ENCODE data around the gene KIF5C.

Gene KIF5C

DNA sequence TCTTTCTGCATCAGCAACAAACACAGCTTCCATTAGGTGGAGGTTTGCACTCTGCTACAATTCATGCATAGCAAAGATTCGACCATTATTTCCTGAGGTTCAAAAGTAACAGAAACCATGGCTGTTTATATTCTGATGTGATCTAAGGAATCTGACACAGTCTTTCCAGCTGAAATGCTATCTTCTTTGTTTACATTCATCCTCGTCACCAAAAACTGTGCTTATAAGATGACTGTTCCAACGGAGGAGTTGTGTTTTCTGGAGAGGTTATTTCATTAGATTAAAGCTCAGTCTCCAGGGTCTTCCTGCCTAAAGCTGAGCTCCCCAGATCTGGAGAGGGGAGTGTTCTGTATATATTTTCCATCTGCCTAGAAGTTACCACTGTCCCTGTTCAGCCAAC is 118.3 kb downstream of the KIF5C start:
- DNase-seq = no peak

GRCh38 chr2:148994341-148994740 is 119.3 kb downstream of the KIF5C start:
- DNase-seq = no peak

DNA sequence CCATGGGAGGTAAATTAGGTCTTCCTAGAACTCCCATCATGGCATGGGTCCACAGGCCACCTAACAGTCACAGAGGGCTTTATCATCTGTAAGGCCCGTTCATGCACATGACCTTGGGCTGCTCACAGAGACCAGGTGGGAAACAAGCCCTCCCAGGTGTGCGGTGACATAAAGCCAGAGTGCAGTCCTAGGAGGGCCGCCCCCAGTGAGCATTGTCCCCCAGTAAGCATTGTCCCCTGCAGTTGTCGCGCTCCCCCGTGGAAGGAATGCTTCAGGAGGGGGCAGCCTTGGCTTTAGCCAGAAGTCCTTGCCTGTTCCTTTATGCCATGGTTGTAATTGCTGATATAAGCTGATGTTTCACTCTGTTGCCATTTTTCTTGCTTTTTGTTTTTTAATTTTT is 121.8 kb downstream of the KIF5C start:
- DNase-seq = no peak

DNA sequence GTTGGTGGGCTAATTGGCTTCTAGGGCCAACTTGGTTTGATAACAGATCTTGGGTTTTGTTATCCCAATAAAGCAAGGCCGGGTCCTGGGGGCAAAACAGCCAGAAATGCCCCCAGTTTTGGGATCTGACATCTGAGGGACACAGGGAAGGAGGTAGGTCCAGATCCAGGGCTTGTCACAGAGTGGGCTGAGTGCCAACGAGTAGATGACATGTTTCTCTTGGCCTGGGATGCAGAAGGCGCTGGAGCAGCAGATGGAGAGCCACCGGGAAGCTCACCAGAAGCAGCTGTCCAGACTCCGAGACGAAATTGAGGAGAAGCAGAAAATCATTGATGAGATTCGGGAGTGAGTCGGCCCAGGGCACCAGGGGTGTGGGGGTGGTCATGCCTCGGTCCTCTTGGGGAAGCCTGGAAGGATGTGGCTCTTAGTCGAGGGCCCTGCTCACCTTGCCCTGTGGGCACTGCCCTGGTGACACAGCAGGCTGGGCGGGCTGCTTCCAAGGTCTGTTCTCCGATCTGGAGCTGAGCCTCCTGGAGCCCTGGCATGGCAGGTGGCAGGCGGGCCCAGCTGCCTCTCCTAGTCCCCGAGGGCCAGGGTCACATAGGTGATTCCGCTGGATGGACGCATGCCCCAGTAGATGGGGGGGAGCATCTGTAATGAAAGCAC is 123.3 kb downstream of the KIF5C start:
- no peak for DNase-seq

- DNase-seq = no peak
Observed at GRCh38 chr2:148998831-148999200, 123.8 kb downstream of the KIF5C start.

DNA sequence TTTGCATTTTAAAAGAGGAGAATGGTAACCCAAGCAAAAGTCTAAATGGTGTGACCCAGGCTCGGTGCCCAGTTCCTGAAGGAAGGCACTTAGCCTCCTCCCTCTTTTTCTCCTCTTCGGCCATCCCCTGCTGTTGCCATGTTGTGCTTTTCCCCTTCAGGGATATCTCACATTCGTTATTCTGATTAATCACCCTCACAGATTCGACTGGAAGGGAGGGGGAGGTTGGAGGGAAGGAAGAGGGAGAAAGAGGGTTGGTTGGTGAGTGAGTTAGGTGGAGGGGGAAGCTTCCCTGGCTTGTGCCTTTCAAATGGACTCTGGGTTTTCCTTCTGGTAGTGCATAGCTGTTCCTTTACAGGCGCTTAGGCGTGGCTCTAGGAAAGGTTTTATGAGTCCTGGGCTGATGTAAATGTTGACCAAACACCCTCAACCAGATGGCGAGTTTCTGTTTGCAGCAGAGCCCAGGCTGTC is 124.5 kb downstream of the KIF5C start:
- no peak for DNase-seq

- no peak for DNase-seq
Observed at GRCh38 chr2:149000158-149000938, 125.3 kb downstream of the KIF5C start.

DNA sequence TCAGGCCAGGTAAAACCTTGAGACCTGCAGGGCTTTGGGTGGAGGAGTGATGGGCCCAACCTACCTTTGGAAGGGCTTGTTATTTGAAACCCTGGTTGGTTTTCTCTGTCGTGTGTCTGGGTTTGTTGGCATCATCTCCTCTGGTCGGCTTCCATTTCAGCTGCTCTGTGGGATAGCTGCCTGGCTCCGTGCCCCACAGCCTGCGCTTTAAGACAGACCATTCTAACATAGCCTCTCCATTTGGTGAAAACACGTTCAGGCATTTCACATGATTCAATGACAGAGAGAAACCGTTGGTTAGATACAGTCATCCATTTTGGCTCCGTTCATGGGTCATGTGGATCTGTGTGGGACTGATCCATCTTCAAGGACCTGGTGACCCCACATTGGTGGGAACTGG is 126.5 kb downstream of the KIF5C start:
- no peak for DNase-seq

DNA sequence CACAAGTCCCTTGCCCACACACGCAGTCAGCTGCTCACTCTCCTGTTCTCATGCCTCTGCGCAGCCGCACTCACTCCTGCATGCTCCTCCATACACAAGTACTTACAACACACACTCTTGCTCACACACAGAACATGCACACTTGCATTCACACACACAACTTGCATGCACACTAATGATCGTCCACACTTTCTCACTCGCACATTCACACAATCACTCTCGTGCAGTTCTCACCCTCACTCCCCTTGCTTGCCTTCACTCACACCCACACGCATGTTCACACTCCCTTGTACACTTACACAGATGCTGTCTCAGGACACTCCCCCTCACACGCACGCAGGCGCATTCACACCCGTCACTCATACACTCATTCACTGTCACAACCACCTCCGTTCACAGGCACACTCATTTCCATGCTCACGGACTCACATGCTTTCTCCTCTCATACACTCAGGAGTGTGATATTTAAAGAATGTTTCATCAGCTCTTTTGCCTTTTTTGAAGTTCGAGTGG is 127.4 kb downstream of the KIF5C start:
- no peak for DNase-seq

- no peak for DNase-seq
Observed at GRCh38 chr2:149002891-149003740, 128.1 kb downstream of the KIF5C start.

- DNase-seq = no peak
Observed at GRCh38 chr2:149004836-149005235, 129.8 kb downstream of the KIF5C start.

DNA sequence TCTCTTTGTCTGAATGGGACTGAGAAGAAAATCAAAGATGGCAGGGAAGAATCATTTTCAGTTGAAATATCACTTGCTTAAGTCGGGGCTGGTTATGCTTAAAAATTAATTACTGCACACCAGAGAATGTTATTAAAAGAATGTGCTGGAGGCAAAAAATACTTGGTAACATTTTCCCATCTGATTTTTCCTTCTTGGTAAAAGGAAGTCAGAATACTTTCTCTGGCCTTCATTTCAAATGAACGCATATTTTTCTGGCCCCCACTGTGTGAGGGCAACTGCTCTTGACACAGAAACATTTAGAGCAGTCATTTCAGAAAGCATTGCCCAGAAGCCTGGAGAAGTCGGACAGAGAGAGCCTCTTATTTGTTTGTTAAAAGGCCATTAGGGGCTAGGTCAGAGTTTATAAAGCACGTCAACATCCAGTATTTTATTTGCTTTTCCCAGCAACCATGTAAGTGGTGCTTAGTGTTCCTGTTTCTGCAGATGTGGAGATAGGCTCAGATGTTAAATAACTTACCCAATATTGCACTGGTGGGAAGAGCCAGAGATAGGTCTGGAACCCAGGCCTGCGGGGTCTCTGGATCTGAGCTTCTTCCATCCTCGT is 130.5 kb downstream of the KIF5C start:
- peak; percentile 24 for DNase-seq

DNA sequence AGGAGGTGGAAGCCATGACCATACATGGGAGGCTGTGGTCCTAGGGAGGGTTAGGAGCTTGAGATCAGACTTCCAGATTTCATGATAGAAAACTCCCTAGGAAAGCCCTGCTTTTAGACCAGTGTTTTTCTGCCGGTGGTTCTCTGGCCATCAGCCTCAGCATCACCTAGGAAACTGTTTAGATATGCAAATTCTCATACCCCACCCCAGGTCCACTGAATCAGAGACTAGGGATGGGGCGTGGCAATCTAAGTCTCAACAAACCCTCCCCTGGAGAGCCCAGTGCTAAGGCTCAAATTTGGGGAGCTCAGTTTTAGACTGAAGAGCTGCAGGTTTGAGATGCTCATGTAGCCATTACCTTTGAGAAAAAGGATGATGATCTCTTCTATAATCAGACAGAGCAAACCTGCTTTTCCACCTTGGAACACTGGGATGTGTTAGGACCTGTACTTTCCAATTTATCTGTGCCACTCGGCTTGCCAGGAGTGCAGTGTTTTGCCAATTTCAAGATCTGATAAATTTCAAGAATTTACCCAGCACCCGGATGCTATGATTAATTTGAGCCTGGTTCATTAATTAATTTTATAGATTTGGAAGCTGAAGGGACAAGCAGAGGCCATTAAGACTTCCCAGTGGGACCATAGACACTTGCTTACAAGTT is 132.0 kb downstream of the KIF5C start:
- DNase-seq = no peak

- no peak for DNase-seq
Observed at GRCh38 chr2:149008381-149008780, 133.4 kb downstream of the KIF5C start.

- DNase-seq = no peak
Observed at GRCh38 chr2:149009576-149010461, 134.8 kb downstream of the KIF5C start.

DNA sequence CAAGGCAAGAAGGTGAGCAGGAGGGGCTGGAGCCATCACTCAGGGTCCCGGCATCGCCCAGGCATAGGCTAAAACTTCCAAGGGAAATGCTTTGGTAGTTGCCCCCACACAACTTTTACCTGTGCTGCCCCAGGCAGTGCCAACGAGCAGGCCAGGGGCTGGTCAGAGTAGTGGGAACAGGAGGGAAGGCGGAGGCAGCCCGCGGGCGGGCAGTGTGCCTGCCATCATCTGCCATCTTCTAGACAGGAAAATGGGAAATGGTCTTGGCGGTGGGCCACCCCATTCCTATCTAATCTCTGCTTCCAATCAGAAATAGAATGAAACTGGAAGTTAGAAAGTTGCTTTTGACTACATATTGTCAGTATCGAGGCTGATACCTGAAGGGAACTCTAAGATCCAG is 137.5 kb downstream of the KIF5C start:
- no peak for DNase-seq

- DNase-seq = no peak
Observed at GRCh38 chr2:149015501-149015900, 140.5 kb downstream of the KIF5C start.

DNA sequence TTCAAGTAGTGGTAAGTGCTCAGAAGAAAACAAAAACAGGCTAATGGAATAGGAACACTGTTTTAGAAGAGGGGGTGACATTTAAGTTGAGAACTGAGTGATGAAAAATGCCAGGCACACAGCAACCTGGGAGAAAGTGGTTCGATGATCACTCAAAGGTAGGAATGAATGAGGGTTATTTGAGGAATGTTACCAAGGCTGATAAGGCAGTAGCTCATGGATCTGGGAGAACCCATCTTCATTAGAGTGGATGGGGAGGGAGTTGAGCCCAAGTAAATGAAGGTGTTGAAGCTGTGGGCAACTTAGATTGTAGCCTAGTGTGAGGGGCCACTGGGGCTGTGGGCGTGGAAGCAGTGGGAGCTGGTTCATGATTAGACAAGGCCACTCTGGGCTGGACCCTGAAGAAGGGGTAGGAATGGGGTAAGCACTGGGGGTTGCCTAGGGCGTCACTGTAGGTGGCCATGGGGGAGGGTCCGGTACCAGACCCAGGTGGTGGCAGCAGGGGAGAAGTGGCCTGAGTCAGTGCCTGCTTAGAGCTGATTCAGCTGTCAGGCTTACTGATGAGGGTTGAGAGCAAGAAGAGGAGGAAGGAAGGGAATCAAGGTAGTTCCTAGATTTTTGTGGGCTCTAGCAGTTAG is 141.0 kb downstream of the KIF5C start:
- no peak for DNase-seq

- peak; percentile 72 for DNase-seq
Observed at GRCh38 chr2:149017116-149017985, 142.3 kb downstream of the KIF5C start.

Data from fibroblast of skin of back (primary cell).